HEK293 (cell line): Measurements from ENCODE around the gene ATG10.

ENCODE experiments used
- CTCF ChIP-seq: fragments of 450-650 bp; formaldehyde crosslinking; IDR thresholded peaks from 2 replicates; pipeline ENCODE4 v1.5.1; 2016; ENCODE audit warnings: missing biosample characterization, missing genetic modification characterization
- REST ChIP-seq: fragments of 450-650 bp; formaldehyde crosslinking; IDR thresholded peaks from 2 replicates; pipeline ENCODE4 v1.5.1; 2016; ENCODE audit warnings: missing biosample characterization, missing genetic modification characterization
- YY1 ChIP-seq: fragments of 450-650 bp; formaldehyde crosslinking; IDR thresholded peaks from 2 replicates; pipeline ENCODE4 v1.5.1; 2018; ENCODE audit warnings: missing biosample characterization, missing genetic modification characterization
- ZBTB11 ChIP-seq: fragments of 450-650 bp; formaldehyde crosslinking; conservative IDR thresholded peaks from 2 replicates; pipeline ENCODE4 v1.5.1; 2016; ENCODE audit warnings: low read depth, missing biosample characterization, missing genetic modification characterization
- ZBTB49 ChIP-seq: fragments of 450-650 bp; formaldehyde crosslinking; IDR thresholded peaks from 2 replicates; pipeline ENCODE4 v1.5.1; 2016; ENCODE audit warnings: missing biosample characterization, missing genetic modification characterization, low read depth
- ZNF239 ChIP-seq: fragments of 450-650 bp; formaldehyde crosslinking; IDR thresholded peaks from 2 replicates; pipeline ENCODE4 v1.5.1; 2016; ENCODE audit warnings: missing biosample characterization, missing genetic modification characterization
- ZNF544 ChIP-seq: fragments of 450-650 bp; formaldehyde crosslinking; IDR thresholded peaks from 2 replicates; pipeline ENCODE4 v1.5.0; 2017; ENCODE audit warnings: missing biosample characterization, missing genetic modification characterization
- ZNF600 ChIP-seq: fragments of 450-650 bp; formaldehyde crosslinking; IDR thresholded peaks from 2 replicates; pipeline ENCODE4 v1.5.1; 2016; ENCODE audit warnings: missing biosample characterization, missing genetic modification characterization
- ZNF629 ChIP-seq: fragments of 450-650 bp; formaldehyde crosslinking; IDR thresholded peaks from 2 replicates; pipeline ENCODE4 v1.5.1; 2017; ENCODE audit warnings: missing biosample characterization, missing genetic modification characterization

GRCh38 chr5:82160948-82161347 is 189.1 kb downstream of the ATG10 start:
- TF ChIP-seq CTCF = no peak
- TF ChIP-seq ZBTB49 (tag by site-specific recombination) = no peak
- TF ChIP-seq ZNF600 (tag by site-specific recombination) = no peak
- TF ChIP-seq YY1 (tag by site-specific recombination) = no peak
- TF ChIP-seq ZBTB11 (tag by site-specific recombination) = no peak
- TF ChIP-seq ZNF544 (tag by site-specific recombination) = no peak
- TF ChIP-seq ZNF239 (tag by site-specific recombination) = no peak
- TF ChIP-seq REST (tag by site-specific recombination) = no peak
- TF ChIP-seq ZNF629 (tag by site-specific recombination) = no peak
